ENCODE results near the gene TSPOAP1. TPM values are rescaled to one million over a fixed set of nuclear protein-coding genes. Genes with fewer than 3 reads are reported as not detected.

Gene TSPOAP1
- total RNA-seq, 1 experiment from 2014 or later = 6.0 TPM

DNA sequence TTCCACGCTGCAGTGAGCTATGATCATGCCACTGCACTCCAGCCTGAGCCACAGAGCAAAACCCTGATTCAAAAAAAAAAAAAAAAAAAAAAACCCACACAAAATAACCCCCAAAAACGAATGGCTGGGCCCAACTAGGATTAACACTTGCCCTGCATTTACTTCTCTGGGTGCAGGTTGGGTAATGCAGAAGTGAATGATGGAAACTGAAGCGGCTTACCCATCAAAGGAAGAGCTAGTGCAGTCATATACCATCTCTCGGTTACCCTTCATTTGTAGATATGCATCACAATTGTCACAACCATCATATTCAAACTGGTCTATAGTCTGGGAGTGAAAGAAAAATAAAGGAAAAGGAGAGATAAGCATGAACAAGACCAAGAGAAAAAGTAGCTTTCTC is 22.6 kb upstream of the TSPOAP1 start:
- Histone ChIP-seq H3K36me3 (ENCODE audit: control insufficient read depth, insufficient read depth, low read length) (peaks cover 9% of the 10 kb centered on the region; the same call in 1 of the 2 replicates), H3K27me3 (replicated peaks; ENCODE audit: control insufficient read depth, insufficient read depth, low read length) (no peaks in the 10 kb centered on the region), H3K4me1 (no peaks in the 10 kb centered on the region), H3K4me3 (ENCODE audit: low read depth, low read length) (peak overlapping the region; percentile 48), H3K9me3 (no peaks in the 10 kb centered on the region)
- ChIA-PET CTCF (interaction anchor here (0.8 to 3.5 kb wide), 3 partner anchors 12 to 66 kb away, joined by 3 to 29 read pairs (median 15); partner anchors contain the start of gene RNF43), POLR2A (interaction anchor here (0.6 to 3.0 kb wide), 3 partner anchors 11 to 66 kb away, joined by 5 to 25 read pairs (median 17); partner anchors contain the start of gene RNF43)
- peak overlapping the region; percentile 81 for H3K27ac Mint-ChIP-seq (ENCODE audit: unreplicated experiment)
- peaks cover 91% of the 10 kb centered on the region for H3K36me3 Mint-ChIP-seq (ENCODE audit: insufficient read depth, unreplicated experiment)
- H3K27me3 Mint-ChIP-seq (ENCODE audit: insufficient read depth, unreplicated experiment) = no peaks in the 10 kb centered on the region
- H3K4me3 Mint-ChIP-seq (ENCODE audit: unreplicated experiment) = peak overlapping the region; percentile 82
- TF ChIP-seq, protein P1, sequence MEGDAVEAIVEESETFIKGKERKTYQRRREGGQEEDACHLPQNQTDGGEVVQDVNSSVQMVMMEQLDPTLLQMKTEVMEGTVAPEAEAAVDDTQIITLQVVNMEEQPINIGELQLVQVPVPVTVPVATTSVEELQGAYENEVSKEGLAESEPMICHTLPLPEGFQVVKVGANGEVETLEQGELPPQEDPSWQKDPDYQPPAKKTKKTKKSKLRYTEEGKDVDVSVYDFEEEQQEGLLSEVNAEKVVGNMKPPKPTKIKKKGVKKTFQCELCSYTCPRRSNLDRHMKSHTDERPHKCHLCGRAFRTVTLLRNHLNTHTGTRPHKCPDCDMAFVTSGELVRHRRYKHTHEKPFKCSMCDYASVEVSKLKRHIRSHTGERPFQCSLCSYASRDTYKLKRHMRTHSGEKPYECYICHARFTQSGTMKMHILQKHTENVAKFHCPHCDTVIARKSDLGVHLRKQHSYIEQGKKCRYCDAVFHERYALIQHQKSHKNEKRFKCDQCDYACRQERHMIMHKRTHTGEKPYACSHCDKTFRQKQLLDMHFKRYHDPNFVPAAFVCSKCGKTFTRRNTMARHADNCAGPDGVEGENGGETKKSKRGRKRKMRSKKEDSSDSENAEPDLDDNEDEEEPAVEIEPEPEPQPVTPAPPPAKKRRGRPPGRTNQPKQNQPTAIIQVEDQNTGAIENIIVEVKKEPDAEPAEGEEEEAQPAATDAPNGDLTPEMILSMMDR (IDR thresholded peaks at IDR 0.05; ENCODE audit: insufficient read depth in 1 of 2, low read depth in 1 of 2, low read length in 1 of 2, severe bottlenecking in 1 of 2, unreplicated experiment in 1 of 2) = no peak
- H3K9me3 Mint-ChIP-seq (ENCODE audit: unreplicated experiment) = no peaks in the 10 kb centered on the region
- no peak for DNase-seq
- peaks cover 11% of the 10 kb centered on the region for H3K4me1 Mint-ChIP-seq (ENCODE audit: low read depth, unreplicated experiment)
- TSS peak; percentile 15 for BruUV-seq (replicated peaks)
- intact Hi-C loops (cut with micrococcal nuclease; ENCODE audit: unreplicated experiment) = no loop called here

DNA sequence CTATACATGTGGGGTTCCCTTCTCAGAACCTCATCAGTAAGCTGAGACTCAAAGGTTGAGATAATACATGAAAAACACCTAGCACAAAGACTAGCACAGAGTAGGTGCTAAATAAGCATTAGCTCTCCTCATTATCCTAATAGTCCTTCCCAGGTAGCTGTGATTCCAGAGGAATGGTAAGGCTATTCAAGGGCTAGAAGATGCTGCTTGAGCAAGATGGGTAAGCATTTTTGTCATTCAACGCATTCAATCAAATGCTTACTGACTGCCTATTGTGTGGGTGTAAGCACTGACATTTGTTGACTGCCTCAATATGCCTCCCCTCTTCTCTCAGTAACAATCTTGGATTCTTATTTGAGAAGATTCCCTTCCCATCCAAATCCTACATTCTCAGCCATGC is 19.4 kb upstream of the TSPOAP1 start:
- Mint-ChIP-seq H3K9me3 (ENCODE audit: unreplicated experiment) (no peaks in the 10 kb centered on the region), H3K27me3 (ENCODE audit: insufficient read depth, unreplicated experiment) (no peaks in the 10 kb centered on the region), H3K4me1 (ENCODE audit: low read depth, unreplicated experiment) (no peaks in the 10 kb centered on the region), H3K36me3 (ENCODE audit: insufficient read depth, unreplicated experiment) (peaks cover 97% of the 10 kb centered on the region), H3K27ac (ENCODE audit: unreplicated experiment) (no peak overlapping the region), H3K4me3 (ENCODE audit: unreplicated experiment) (no peak overlapping the region)
- Histone ChIP-seq H3K36me3 (ENCODE audit: control insufficient read depth, insufficient read depth, low read length) (peaks cover 12% of the 10 kb centered on the region), H3K4me3 (ENCODE audit: low read depth, low read length) (no peak overlapping the region), H3K9me3 (no peaks in the 10 kb centered on the region), H3K4me1 (no peaks in the 10 kb centered on the region), H3K27me3 (replicated peaks; ENCODE audit: control insufficient read depth, insufficient read depth, low read length) (no peaks in the 10 kb centered on the region)
- BruUV-seq (replicated peaks) = no TSS peak
- no peak for DNase-seq
- CTCF ChIA-PET = no interaction called here
- TF ChIP-seq, protein P1 (IDR thresholded peaks at IDR 0.05; ENCODE audit: insufficient read depth in 1 of 2, low read depth in 1 of 2, low read length in 1 of 2, severe bottlenecking in 1 of 2, unreplicated experiment in 1 of 2) = no peak
- POLR2A ChIA-PET = interaction anchor here (0.9 kb wide), 1 partner anchor 69 kb away, joined by 3 read pairs; the partner anchor contains the start of gene RNF43
- intact Hi-C loops (cut with micrococcal nuclease; ENCODE audit: unreplicated experiment) = no loop called here

DNA sequence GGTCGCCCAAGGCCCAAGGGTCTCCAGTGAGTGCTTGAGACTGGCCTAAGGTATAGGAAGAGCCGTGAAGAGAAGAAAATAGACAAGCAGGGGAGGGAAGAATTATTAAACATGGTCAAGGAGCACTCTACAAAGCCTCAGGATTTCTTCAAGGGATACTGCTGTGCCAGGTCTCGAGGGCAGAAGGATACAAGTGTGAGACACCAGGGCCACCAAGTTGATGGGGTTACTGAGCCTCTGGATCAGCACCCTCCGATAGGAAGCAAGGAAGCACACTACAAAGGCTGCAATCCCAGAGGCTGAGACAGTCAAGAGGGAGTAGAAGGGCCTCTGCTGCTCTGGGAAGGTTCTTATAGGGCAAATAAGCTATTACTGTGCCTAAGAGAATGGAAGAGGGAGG is 16.9 kb upstream of the TSPOAP1 start:
- no peaks in the 10 kb centered on the region for H3K4me1 ChIP-seq
- Mint-ChIP-seq H3K4me3 (ENCODE audit: unreplicated experiment) (no peak overlapping the region), H3K36me3 (ENCODE audit: insufficient read depth, unreplicated experiment) (peaks cover 93% of the 10 kb centered on the region), H3K4me1 (ENCODE audit: low read depth, unreplicated experiment) (no peaks in the 10 kb centered on the region), H3K27ac (ENCODE audit: unreplicated experiment) (no peak overlapping the region), H3K27me3 (ENCODE audit: insufficient read depth, unreplicated experiment) (no peaks in the 10 kb centered on the region), H3K9me3 (ENCODE audit: unreplicated experiment) (no peaks in the 10 kb centered on the region)
- intact Hi-C loops (cut with micrococcal nuclease; ENCODE audit: unreplicated experiment) = no loop called here
- no peak for DNase-seq
- POLR2A ChIA-PET = no interaction called here
- TF ChIP-seq, protein P1 (IDR thresholded peaks at IDR 0.05; ENCODE audit: insufficient read depth in 1 of 2, low read depth in 1 of 2, low read length in 1 of 2, severe bottlenecking in 1 of 2, unreplicated experiment in 1 of 2) = no peak
- no TSS peak for BruUV-seq (replicated peaks)
- no peaks in the 10 kb centered on the region for H3K27me3 ChIP-seq (replicated peaks; ENCODE audit: control insufficient read depth, insufficient read depth, low read length)
- CTCF ChIA-PET = interaction anchor here (1.4 kb wide), 1 partner anchor 28 kb away, joined by 5 read pairs; no protein-coding TSS in a partner anchor
- H3K36me3 ChIP-seq (ENCODE audit: control insufficient read depth, insufficient read depth, low read length) = peaks cover 10% of the 10 kb centered on the region
- no peak overlapping the region for H3K4me3 ChIP-seq (ENCODE audit: low read depth, low read length)
- no peaks in the 10 kb centered on the region for H3K9me3 ChIP-seq
